Skeletal muscle cell (primary cell): ENCODE data around the gene MGLL.
A peak's percentile ranks its signal among the peaks of the same experiment; 100 is the strongest.

Experiments used
- DNase-seq: peaks from one replicate; pipeline ENCODE4 v3.0.0-alpha.2; 2010; ENCODE audit warnings: low read depth
- H3K4me3 ChIP-seq: 2 replicates; pipeline ENCODE4 v1.5.1; 2011; ENCODE audit warnings: low read depth, mild to moderate bottlenecking, control low read depth, low read length, moderate library complexity

Gene MGLL

DNA sequence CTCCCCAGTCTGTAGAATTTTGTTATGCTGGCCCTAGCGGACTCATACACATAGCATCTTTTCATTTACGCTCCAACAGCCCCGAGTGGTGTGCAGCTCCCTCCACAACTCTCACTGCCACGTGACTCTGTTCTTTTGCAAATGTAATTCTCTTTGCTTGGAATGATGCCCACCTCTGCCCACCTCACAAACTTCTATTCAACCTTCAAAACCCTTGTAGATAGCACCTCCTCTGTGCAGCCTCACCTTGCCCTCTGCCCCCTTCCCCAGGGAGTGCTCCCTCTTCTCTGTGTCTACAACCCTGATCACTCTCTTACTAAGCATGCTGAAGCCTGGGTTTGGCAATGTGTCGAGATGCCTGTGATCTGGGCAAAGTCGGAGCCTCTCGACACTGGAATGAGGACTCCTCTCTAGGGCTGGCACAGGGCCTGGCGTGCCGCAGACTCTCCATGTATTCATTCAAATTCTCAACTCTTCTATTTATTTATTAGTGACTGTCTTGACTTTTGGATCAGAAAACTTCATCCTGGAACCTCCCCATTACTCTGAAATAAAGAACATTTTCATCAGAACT, 73.5 kb downstream of the MGLL start:
- DNase-seq = no peak
- no peak overlapping the region for H3K4me3 ChIP-seq

DNA sequence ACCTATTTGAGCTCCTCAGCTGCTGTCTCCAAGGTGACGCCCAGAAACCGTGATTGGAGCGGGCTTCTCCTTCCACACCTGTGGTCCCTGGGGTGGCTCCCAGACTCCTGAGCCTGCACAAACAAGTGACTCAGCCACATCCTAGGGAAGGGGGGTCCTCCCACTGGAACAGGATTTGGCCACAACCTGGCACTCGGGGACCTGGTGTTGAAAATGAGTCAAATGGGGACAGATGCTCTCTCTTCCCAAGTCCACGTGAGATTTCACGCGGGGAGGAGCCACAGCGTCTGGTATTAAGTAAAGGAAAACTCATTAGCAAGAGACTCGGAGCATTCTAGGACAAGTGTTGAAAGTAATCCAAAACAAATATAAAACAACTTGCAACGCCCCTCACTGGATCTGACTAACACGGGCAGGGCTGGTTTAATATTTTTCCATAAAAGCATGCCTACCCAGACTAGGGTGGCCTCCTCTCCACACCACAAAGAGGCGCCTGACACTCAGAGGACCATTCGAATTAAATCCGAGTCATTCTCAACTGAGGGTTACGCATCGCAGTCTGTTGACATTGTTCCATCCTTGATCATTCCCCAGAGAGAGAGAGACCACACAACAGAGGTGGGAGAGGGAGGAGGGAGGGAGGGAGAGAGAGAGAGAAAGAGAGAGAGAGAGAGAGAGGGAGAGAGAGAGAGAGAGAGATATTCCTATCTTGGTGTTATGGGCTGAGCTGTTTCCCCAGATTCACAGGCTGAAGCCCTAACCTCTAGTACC, 74.4 kb downstream of the MGLL start:
- H3K4me3 ChIP-seq = no peak overlapping the region
- DNase-seq = peak; percentile 67

- H3K4me3 ChIP-seq = no peak overlapping the region
Measured at GRCh38 chr3:127747066-127747465, 75.2 kb downstream of the MGLL start.

DNA sequence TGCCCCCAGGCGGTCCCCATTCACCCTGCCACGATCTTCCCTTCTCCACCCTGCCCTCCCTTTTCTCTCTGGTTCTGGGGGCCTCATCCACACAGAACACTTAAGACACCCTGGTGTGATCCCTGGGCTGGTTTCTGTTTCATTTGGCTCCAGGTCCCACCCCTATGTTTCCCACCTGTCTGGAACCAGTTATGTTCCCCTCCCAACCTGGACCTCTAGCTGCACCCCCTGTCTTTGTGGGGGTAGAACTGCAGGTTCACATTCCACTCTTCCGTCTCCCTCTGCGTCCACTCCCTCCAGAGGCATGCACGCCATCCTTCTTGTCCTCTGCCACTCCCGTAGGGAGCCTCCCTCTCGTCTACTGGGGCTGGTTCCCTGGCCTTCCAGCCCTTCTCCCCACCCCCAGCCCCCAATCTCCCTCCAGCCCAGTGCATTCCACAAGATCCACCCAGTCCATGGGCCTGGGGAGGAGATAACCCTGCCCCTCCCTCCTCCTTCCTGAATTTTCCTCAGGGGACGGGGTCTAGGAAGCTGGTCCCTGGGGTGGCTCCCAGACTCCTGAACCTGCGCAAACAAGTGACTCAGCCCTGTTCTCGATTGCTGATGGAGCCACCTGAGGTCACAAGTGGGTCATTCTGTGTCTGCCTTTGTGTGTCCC, 75.8 kb downstream of the MGLL start:
- no peak overlapping the region for H3K4me3 ChIP-seq
- DNase-seq = no peak

More at GRCh38 chr3:127747066-127747465, 75.2 kb downstream of the MGLL start:
- DNase-seq = no peak

- DNase-seq = no peak
- no peak overlapping the region for H3K4me3 ChIP-seq
Measured at GRCh38 chr3:127745656-127746399, 76.5 kb downstream of the MGLL start.

GRCh38 chr3:127744875-127745274, 77.4 kb downstream of the MGLL start:
- no peak for DNase-seq
- no peak overlapping the region for H3K4me3 ChIP-seq

- DNase-seq = no peak
- no peak overlapping the region for H3K4me3 ChIP-seq
Measured at GRCh38 chr3:127744253-127744815, 78.0 kb downstream of the MGLL start.

- H3K4me3 ChIP-seq = no peak overlapping the region
- no peak for DNase-seq
Measured at GRCh38 chr3:127743351-127744252, 78.7 kb downstream of the MGLL start.

GRCh38 chr3:127742580-127742979, 79.7 kb downstream of the MGLL start:
- DNase-seq = no peak
- H3K4me3 ChIP-seq = no peak overlapping the region

- H3K4me3 ChIP-seq = no peak overlapping the region
- no peak for DNase-seq
Measured at GRCh38 chr3:127741690-127742089, 80.6 kb downstream of the MGLL start.

DNA sequence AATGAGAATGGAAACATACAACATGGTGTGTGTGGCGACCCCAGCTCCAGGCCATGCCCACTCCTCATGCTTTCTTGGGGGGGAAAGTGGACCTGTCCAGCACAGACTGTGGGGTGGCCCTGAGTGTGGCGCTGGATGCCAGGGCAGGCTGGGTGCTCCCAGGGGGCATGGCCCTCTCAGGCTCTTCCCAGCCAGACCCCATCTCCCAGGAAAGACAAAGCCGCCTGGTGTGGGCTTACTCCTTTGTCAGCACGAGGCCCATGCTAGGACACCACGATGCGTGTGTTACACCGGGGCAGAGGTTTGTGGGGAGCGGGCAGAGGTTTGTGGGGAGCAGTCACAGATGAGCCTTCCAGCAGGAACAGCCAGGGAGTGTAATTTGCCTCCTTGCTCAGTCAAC, 81.1 kb downstream of the MGLL start:
- no peak overlapping the region for H3K4me3 ChIP-seq
- no peak for DNase-seq

GRCh38 chr3:127740136-127740915, 82.0 kb downstream of the MGLL start:
- H3K4me3 ChIP-seq = no peak overlapping the region
- DNase-seq = no peak

GRCh38 chr3:127739347-127740135, 82.8 kb downstream of the MGLL start:
- DNase-seq = no peak
- H3K4me3 ChIP-seq = no peak overlapping the region

- DNase-seq = no peak
- no peak overlapping the region for H3K4me3 ChIP-seq
Measured at GRCh38 chr3:127738192-127738840, 84.0 kb downstream of the MGLL start.

GRCh38 chr3:127736801-127737539, 85.3 kb downstream of the MGLL start:
- H3K4me3 ChIP-seq = no peak overlapping the region
- no peak for DNase-seq
